Measurements from ENCODE around the gene UBE2O. TPM values are rescaled to one million over a fixed set of nuclear protein-coding genes. Genes with fewer than 3 reads are reported as not detected.

Gene UBE2O
- total and polyA plus RNA-seq, 2 experiments from 2014 or later = 30.4 to 79.4 TPM

DNA sequence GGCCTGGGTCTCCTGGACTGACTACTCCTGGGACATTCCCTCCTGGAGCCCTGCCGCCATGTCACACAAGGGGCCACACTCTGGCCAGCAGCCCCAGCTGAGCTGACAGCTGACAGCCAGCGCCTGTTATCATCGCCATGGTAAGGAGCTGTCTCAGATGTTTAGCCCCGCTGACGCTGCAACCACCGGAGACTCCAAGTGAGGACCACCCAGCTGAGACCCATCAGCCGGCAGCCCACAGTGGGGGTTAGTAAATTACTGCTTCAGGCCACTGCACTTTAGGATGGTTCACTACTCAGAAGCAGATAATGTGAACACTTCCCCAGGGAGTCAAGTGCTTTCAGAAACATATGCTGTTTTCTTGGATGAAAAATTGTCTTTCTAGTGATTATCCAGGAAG is 83.1 kb downstream of the UBE2O start:
- peaks cover 14% of the 10 kb centered on the region for H3K4me1 ChIP-seq (ENCODE audit: insufficient read depth)
- no peaks in the 10 kb centered on the region for H3K36me3 Mint-ChIP-seq (ENCODE audit: low read depth)
- H3K27ac Mint-ChIP-seq = no peak overlapping the region
- H3F3A ChIP-seq (replicated peaks; ENCODE audit: low read depth) = 0 out of 2 replicates have a peak, but pooled peaks cover 8% of the 10 kb centered on the region
- H3K4me3 Mint-ChIP-seq = no peak overlapping the region
- H3K27me3 ChIP-seq (ENCODE audit: insufficient read depth) = no peaks in the 10 kb centered on the region
- ATAC-seq (no peak), DNase-seq (ENCODE audit: low spot score) (no peak)
- H3K9me2 ChIP-seq (ENCODE audit: insufficient read depth) = no peaks in the 10 kb centered on the region
- peaks cover 24% of the 10 kb centered on the region for H3K4me1 Mint-ChIP-seq
- TF ChIP-seq, protein P1, sequence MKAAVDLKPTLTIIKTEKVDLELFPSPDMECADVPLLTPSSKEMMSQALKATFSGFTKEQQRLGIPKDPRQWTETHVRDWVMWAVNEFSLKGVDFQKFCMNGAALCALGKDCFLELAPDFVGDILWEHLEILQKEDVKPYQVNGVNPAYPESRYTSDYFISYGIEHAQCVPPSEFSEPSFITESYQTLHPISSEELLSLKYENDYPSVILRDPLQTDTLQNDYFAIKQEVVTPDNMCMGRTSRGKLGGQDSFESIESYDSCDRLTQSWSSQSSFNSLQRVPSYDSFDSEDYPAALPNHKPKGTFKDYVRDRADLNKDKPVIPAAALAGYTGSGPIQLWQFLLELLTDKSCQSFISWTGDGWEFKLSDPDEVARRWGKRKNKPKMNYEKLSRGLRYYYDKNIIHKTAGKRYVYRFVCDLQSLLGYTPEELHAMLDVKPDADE (IDR thresholded peaks at IDR 0.05) = no peak
- no peak for TF ChIP-seq STAT1 (IDR thresholded peaks at IDR 0.05; ENCODE audit: unreplicated experiment)
- no peak for TF ChIP-seq JUNB (IDR thresholded peaks at IDR 0.05; ENCODE audit: unreplicated experiment)
- TF ChIP-seq, protein P2, sequence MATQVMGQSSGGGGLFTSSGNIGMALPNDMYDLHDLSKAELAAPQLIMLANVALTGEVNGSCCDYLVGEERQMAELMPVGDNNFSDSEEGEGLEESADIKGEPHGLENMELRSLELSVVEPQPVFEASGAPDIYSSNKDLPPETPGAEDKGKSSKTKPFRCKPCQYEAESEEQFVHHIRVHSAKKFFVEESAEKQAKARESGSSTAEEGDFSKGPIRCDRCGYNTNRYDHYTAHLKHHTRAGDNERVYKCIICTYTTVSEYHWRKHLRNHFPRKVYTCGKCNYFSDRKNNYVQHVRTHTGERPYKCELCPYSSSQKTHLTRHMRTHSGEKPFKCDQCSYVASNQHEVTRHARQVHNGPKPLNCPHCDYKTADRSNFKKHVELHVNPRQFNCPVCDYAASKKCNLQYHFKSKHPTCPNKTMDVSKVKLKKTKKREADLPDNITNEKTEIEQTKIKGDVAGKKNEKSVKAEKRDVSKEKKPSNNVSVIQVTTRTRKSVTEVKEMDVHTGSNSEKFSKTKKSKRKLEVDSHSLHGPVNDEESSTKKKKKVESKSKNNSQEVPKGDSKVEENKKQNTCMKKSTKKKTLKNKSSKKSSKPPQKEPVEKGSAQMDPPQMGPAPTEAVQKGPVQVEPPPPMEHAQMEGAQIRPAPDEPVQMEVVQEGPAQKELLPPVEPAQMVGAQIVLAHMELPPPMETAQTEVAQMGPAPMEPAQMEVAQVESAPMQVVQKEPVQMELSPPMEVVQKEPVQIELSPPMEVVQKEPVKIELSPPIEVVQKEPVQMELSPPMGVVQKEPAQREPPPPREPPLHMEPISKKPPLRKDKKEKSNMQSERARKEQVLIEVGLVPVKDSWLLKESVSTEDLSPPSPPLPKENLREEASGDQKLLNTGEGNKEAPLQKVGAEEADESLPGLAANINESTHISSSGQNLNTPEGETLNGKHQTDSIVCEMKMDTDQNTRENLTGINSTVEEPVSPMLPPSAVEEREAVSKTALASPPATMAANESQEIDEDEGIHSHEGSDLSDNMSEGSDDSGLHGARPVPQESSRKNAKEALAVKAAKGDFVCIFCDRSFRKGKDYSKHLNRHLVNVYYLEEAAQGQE (IDR thresholded peaks at IDR 0.05; ENCODE audit: unreplicated experiment) = no peak
- TF ChIP-seq EZH2 (IDR thresholded peaks at IDR 0.05; ENCODE audit: low read depth, unreplicated experiment) = no peak
- TF ChIP-seq, protein P3, sequence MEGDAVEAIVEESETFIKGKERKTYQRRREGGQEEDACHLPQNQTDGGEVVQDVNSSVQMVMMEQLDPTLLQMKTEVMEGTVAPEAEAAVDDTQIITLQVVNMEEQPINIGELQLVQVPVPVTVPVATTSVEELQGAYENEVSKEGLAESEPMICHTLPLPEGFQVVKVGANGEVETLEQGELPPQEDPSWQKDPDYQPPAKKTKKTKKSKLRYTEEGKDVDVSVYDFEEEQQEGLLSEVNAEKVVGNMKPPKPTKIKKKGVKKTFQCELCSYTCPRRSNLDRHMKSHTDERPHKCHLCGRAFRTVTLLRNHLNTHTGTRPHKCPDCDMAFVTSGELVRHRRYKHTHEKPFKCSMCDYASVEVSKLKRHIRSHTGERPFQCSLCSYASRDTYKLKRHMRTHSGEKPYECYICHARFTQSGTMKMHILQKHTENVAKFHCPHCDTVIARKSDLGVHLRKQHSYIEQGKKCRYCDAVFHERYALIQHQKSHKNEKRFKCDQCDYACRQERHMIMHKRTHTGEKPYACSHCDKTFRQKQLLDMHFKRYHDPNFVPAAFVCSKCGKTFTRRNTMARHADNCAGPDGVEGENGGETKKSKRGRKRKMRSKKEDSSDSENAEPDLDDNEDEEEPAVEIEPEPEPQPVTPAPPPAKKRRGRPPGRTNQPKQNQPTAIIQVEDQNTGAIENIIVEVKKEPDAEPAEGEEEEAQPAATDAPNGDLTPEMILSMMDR (conservative IDR thresholded peaks at IDR 0.05; ENCODE audit: low read depth in 2 of 2) = no peak
- no peak for TF ChIP-seq NANOG (IDR thresholded peaks at IDR 0.05; ENCODE audit: borderline replicate concordance)
- no peak for TF ChIP-seq POLR2AphosphoS5 (IDR thresholded peaks at IDR 0.05; ENCODE audit: low read depth)
- TF ChIP-seq, protein P4, sequence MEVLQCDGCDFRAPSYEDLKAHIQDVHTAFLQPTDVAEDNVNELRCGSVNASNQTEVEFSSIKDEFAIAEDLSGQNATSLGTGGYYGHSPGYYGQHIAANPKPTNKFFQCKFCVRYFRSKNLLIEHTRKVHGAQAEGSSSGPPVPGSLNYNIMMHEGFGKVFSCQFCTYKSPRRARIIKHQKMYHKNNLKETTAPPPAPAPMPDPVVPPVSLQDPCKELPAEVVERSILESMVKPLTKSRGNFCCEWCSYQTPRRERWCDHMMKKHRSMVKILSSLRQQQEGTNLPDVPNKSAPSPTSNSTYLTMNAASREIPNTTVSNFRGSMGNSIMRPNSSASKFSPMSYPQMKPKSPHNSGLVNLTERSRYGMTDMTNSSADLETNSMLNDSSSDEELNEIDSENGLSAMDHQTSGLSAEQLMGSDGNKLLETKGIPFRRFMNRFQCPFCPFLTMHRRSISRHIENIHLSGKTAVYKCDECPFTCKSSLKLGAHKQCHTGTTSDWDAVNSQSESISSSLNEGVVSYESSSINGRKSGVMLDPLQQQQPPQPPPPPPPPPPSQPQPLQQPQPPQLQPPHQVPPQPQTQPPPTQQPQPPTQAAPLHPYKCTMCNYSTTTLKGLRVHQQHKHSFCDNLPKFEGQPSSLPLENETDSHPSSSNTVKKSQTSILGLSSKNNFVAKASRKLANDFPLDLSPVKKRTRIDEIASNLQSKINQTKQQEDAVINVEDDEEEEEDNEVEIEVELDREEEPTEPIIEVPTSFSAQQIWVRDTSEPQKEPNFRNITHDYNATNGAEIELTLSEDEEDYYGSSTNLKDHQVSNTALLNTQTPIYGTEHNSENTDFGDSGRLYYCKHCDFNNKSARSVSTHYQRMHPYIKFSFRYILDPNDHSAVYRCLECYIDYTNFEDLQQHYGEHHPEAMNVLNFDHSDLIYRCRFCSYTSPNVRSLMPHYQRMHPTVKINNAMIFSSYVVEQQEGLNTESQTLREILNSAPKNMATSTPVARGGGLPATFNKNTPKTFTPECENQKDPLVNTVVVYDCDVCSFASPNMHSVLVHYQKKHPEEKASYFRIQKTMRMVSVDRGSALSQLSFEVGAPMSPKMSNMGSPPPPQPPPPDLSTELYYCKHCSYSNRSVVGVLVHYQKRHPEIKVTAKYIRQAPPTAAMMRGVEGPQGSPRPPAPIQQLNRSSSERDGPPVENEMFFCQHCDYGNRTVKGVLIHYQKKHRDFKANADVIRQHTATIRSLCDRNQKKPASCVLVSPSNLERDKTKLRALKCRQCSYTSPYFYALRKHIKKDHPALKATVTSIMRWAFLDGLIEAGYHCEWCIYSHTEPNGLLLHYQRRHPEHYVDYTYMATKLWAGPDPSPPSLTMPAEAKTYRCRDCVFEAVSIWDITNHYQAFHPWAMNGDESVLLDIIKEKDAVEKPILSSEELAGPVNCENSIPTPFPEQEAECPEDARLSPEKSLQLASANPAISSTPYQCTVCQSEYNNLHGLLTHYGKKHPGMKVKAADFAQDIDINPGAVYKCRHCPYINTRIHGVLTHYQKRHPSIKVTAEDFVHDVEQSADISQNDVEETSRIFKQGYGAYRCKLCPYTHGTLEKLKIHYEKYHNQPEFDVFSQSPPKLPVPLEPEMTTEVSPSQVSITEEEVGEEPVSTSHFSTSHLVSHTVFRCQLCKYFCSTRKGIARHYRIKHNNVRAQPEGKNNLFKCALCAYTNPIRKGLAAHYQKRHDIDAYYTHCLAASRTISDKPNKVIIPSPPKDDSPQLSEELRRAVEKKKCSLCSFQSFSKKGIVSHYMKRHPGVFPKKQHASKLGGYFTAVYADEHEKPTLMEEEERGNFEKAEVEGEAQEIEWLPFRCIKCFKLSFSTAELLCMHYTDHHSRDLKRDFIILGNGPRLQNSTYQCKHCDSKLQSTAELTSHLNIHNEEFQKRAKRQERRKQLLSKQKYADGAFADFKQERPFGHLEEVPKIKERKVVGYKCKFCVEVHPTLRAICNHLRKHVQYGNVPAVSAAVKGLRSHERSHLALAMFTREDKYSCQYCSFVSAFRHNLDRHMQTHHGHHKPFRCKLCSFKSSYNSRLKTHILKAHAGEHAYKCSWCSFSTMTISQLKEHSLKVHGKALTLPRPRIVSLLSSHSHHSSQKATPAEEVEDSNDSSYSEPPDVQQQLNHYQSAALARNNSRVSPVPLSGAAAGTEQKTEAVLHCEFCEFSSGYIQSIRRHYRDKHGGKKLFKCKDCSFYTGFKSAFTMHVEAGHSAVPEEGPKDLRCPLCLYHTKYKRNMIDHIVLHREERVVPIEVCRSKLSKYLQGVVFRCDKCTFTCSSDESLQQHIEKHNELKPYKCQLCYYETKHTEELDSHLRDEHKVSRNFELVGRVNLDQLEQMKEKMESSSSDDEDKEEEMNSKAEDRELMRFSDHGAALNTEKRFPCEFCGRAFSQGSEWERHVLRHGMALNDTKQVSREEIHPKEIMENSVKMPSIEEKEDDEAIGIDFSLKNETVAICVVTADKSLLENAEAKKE (CRISPR knock-in tag; IDR thresholded peaks at IDR 0.05) = no peak
- TF ChIP-seq ZNF114 (CRISPR knock-in tag; IDR thresholded peaks at IDR 0.05) = no peak
- TF ChIP-seq EZH2phosphoT487 (IDR thresholded peaks at IDR 0.05; ENCODE audit: unreplicated experiment) = no peak
- H3K79me2 ChIP-seq (replicated peaks; ENCODE audit: insufficient read depth) = no peaks in the 10 kb centered on the region
- peaks cover 14% of the 10 kb centered on the region for H3K27me3 Mint-ChIP-seq (ENCODE audit: insufficient read depth, low read depth, poor library complexity)
- no peak overlapping the region for H3K4me2 ChIP-seq
- H4K20me1 ChIP-seq (replicated peaks; ENCODE audit: insufficient read depth) = no peaks in the 10 kb centered on the region
- H3K27ac ChIP-seq (ENCODE audit: low read depth) = no peak overlapping the region
- H2AFZ ChIP-seq = no peak overlapping the region
- H3K36me3 ChIP-seq (ENCODE audit: insufficient read depth) = no peaks in the 10 kb centered on the region
- no peaks in the 10 kb centered on the region for H3K9me3 Mint-ChIP-seq
- no peak overlapping the region for H3K4me3 ChIP-seq

All from GM23338 (cell line).